ENCODE data around the gene CSPG5.

CSPG5 gene

DNA sequence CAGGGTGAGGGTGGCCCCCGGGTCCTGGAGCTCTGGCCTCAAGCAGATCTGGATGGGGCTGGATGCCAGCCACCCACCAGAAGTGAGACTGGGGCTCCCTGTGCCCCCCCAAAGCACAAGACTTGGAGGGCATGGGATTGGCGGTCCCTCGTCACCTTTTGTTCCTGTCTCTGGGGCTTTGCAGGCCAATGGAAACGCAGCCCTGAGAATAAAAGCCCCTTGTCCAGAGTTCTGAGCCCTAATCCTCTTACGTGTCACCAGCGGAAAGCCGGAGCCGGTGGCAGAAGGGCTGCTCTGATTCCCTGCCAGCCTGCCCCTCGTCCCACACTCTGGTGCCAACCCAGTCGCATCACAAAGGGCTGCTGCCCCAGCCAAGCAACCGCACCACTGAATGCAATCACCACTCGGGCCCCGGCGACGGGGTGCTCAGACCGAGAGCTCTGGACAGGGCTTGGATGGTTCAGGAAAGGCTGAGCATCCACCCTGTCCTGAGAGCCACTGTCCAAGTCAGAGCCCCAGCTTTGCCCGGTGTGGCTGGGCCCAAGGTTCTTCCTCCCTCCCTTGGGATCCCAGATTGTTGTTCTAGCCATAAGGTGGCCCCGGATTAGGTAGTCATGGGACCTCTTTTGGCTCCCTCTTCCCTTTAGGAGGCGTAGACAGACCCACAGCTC lies 42.3 kb downstream of the CSPG5 start:
- no peak for DNase-seq

DNA sequence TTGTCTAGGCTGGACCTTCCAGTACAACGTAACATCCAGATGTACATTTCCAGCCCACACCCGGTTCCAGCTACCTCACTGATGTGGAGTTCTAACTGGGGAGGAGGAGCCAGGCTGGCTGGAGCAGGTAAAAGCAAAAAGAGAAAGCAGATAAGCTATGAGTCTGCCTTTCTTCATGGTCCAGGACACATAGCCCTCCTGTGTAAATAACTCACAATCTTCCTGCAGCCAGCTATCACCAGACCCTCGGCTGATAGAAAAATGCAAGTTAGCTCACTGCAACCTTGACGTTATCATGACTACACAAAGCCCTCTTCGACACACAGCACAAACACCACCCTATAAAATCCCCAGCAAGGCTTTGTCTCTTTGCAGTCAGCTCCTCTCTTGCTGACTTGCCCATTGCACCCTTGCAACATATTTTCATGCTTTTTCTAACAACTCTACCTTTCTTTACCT lies 44.6 kb downstream of the CSPG5 start:
- DNase-seq: no peak

DNA sequence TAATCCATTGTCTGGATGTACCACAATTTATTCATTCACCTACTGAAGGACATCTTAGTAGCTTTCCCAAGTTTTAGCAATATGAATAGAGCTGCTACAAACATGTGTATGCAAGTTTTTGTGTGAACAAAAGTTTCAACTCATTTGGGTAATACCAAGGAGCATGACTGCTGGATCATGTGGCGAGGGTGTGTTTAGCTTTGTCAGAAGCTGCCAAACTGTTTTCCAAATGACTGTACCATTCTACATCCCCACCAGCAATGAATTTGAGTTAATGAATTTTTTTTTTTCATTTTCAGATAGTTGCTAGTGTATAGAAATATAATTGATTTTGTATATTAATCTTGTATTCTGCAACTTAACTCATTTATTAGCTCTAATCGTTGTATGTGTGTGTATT lies 45.2 kb downstream of the CSPG5 start:
- no peak for DNase-seq

DNA sequence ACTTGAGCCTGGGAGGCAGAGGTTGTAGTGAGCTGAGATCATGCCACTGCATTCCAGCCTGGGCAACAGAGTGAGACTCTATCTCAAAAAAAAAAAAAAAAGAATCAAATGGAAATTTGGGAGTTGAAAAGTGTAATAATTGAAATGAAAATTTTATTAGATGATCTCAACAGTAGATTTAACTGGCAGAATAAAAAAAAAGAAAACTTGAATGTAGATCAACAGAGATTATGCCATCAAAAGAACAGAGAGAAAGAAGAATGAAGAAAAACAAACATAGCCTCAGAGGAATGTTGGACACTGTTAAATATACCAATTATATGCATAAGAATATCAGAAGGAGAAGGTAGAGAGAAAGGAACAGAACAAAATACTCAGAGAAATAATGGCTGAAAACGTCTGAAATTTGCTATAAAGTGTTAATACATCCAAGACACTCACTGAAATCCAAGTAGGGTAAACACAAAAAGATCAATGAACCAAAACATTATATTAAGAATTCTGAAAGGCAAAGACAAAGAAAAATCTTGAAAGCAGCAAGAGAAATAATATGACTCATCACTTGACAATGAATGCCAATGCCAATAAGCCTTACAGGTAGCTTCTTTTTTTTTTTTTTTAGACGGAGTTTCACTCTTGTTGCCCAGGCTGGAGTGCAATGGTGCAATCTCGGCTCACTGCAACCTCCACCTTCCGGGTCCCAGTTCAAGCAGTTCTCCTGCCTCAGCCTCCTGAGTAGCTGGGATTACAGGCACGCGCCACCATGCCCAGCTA lies 50.5 kb downstream of the CSPG5 start:
- no peak for DNase-seq

DNA sequence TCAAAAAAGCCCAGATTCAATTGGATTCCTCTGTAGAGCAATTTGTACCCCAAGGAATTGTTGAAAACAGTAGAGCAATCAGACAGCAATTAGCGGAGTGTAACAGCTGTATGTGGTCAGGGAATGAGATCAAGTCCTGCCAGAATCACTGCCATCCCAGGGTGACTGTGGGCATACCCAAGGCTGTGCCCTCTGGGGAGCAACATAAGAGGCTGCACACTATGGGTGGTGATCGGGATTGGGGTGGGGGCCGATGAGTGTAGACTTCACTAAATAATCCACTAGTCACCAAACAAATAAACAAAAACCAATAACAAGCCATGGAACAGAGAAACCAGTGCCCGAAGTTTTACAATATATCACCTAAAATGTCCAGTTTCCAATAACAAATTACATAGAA lies 53.0 kb downstream of the CSPG5 start:
- DNase-seq: no peak

DNA sequence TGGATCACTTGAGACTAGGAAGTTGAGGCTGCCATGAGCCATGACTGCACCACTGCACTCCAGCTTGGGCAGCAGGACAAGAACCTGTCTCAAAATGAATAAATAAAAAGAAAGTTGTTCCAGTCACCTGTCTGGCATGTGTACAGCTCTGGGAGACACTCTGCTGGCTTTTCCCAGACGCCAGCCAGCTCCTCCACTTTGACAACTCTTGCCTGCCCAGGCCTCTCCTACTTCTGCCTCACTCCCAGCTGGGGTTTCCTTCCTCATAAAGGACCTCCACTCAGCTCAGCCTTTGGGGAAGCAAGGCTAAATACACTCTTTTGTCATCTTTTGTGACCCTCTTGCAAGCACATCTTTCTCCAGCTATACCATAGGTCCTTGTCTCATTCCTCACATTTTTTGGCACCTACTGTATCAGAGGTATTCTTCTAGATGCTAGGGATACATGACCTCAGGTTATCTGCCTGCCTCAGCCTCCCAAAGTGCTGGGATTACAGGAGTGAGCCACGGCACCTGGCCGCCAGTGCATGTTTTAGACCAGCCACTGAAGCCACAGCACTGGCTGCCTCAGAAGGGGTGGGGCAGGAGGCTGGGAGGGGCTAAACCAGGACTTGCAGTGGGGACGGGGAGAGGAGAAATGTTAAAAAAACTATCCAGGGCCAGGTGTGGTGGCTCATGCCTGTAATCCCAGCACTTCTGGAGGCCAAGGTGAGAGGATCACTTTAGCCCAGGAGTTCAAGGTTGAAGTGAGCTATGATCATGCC lies 55.2 kb downstream of the CSPG5 start:
- DNase-seq: no peak

DNA sequence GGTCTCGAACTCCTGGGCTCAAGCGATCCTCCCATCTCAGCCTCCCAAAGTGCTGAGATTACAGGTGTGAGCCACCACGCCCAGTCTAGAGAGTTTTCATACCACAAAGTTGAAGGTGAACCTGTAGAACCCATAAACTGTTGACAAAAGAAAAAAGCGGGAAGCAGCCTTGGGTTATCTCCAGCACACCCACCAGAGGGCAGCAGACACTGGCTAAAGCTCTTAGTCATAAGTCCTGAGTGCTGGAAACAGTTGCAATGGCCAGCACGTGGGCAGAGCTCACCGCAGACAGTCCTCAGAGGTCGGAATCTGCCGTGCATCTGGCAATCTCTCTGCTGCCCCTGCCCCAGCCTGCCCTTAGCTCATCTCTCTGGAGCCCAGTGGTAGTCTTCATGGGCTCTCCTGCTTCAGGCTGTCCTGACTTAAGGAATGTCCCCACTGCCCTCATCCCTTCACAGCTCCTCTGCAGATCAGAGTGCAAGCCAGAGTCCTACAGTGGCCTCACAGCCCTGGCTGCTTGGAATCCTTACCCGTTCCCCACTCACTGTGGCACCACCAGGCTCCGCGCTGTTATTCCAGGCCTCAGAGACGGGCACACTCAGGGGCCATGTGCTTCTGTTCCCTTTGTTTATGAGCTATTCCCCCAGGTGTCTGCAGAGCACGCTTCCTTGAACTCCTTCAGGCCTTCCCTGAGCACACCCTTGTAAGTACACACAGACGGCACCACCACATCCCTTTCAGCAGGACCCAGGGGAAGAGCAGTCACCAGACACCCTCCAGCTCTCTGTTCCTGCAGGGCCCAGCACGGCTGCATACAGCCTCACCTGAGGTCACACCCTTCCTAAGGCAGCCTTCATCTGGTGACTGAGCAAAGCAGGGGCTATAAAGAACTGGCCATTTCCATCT lies 56.3 kb downstream of the CSPG5 start:
- DNase-seq: peak; percentile 74 to 84

DNA sequence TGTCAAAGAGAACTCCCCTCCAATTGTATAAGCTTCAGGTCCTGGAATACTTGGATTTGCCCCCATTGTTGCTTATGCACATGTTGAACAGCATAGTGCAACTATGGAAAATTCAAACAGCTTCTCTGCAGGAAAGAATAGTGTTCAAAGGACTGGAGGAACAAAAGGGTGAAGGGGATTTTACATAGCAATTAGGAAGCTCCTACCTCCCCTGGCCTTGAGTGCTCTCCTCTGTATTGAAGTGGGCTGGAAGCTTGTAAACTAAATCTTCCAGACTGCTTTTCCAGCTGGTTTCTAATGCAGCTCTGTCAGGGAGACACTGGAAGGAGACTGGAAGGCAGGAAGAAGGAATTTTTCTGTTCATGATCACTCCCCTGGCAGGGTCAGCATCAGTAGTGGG lies 57.9 kb downstream of the CSPG5 start:
- DNase-seq: no peak

DNA sequence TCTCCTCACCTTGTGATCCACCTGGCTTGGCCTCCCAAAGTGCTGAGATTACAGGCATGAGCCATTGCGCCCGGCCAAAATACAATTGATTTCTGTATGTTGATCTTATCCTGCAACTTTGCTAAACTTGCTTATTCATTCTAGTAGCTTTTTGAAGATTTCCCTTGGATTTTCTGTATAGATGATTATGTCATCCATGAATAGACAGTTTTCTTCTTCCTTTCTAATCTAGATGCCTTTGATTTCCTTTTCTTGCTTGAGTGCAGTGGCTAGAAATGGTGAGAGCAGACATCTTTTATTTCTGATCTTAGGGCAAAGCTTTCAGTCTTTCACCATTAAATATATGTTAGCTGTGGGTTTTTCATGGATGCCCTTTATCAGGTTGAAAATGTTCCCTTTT lies 60.7 kb downstream of the CSPG5 start:
- no peak for DNase-seq

DNA sequence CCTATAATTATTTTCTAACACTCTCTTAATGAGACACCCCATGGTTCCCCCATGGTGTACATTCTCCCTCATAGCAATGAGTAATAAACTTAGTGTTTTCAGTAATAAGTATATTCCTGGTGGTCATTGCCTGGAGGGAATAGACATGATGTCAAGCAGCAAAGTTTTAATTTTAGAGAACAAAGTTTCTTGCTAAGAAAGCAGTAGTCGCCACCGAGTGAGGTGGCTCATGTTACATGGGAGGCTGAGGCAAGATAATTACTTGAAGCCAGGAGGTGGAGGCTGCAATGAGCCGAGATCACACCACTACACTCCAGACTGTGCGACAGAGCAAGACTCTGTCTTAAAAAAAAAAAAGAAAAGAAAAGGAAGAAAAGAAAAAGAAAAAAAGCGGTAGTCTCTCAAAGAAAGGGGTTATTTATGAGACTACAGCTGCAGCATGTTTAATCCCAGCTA lies 62.8 kb downstream of the CSPG5 start:
- no peak for DNase-seq

DNA sequence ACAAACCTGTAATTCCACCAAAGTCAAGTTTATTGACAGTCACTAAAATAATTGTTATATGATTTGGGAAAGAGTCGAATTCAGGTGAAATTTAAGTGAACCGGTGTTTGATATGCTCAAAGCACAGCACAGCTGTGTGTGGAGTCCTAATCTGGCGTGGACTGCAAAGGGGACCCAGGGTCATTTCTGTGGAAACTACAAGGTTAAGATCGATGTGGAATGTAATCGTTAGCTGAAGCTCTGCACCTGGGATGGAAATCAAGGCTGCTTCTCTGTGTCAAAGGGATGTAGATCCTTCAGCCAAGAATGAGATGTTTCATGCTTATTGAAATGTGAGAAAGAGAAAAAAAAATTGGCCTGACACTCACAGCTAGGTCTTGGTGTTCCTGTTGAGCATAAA lies 63.6 kb downstream of the CSPG5 start:
- no peak for DNase-seq

DNA sequence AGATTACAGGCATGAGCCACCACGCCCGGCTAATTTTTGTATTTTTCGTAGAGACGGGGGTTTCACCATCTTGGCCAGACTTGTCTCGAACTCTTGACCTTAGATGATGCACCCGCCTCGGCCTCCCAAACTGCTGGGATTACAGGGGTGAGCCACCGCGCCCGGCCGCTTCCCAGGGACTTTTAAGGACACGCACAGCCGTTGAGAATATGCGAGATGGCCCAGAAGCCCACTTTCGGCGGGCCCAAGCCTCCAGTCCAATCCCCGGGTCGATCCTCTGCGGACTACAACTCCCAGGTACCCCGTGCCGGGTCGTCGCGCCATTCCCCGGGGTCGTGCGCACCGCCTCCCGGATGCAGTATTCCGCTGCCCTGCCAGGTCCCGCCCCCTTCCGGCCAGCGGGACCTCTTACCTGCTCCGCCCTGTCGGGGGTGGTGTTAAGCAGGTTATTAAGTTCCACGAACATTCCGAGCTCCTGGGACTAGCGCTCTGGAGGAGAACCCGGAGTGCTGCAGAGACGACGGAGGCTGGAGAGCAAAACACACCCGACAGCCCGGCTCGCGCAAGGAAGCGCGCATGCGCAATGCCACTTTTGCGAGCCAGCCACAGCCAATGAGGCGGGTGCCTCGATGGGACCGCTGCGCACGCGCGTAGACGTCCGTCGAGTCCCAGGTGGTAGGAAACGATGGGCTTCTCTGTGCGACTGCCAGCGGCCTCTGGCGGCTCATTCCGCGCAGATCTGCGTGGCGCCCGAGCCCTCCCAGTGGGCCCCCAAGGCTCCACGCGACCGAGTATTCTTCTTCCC lies 65.3 kb downstream of the CSPG5 start, which contains the start of gene ELP6:
ELP6 (minus strand) TSS at position 588 of the 805 bp plus-strand sequence; CDS start at position 466, 122 bp downstream.
- DNase-seq: peak; percentile 98

DNA sequence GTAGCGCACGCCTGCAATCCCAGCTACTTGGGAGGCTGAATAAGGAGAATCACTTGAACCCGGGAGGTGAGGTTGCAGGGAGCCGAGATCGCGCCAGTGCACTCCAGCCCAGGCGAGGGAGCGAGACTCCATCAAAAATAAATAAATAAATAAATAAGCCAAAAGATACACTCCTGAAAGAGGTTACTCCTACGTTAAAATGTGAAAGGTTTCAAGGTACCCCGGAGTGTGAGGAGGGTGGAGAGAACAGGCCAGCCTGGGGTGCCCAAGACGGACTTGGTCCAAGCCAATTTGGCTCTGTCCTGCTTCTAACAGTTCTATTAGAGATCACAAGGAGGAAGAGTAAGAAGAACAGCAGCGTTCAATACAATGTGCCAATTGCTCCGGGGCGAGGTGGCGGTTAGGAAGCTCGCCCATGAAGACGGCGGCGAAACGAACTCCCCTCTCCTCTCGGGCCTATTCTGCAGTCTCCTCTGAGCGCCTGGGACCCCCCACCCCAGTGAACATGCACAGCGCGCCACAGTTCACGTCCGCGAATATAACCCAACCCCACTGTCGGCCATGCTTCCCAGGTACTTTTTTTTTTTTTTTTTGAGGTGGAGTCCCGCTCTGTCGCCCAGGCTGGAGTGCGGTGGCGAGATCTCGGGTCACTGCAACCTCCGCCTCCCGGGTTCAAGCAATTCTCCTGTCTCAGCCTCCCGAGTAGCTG lies 66.1 kb downstream of the CSPG5 start:
- DNase-seq: peak; percentile 3 to 28
